ENCODE data around the gene DCXR. TPM values are rescaled to one million over a fixed set of nuclear protein-coding genes. Genes with fewer than 3 reads are reported as not detected.

Gene DCXR
- total and polyA plus RNA-seq, 2 of the 13 experiments (the other 11 are each of a cell fraction or from before 2014, with no cell fraction given), result 287 to 311 TPM

DNA sequence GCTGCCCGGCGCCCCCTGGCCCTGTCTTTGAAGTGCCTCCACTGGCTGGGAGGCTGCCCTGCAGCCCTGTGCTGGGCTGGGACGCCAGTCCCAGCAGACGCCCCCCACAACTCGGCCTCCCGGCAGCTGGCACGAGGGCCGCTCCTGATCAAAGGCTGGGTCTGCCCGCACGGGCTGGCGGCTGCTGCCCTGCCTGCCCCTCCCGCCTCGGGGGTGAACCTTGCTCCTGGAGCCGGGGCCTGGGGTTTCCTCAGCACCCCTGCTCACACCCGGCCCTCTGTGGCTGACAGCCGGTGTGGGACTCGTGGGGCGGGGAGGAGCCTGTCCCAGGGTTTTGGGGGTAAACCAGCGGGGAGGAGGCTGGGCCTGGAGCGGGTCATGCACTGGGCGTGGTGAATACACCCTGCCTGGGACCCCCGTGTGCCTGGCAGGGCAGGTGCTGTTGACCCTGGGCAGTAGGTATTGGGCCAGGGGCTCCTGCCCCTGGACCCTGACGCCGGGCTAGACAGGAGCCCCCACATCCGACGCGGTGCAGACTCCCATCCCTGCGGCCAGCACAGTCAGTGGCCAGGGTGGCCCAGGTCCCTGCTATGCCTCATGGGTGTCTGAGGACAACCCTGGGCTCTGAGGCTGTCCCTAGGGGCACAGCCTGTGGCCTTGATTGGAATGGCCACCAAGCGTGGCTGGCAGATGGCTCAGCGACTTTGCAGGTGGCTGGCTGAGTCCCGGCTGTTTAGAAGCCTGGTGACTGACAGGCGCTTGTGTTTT lies 36.5 kb downstream of the DCXR start (continued):
- TF ChIP-seq, protein P1, sequence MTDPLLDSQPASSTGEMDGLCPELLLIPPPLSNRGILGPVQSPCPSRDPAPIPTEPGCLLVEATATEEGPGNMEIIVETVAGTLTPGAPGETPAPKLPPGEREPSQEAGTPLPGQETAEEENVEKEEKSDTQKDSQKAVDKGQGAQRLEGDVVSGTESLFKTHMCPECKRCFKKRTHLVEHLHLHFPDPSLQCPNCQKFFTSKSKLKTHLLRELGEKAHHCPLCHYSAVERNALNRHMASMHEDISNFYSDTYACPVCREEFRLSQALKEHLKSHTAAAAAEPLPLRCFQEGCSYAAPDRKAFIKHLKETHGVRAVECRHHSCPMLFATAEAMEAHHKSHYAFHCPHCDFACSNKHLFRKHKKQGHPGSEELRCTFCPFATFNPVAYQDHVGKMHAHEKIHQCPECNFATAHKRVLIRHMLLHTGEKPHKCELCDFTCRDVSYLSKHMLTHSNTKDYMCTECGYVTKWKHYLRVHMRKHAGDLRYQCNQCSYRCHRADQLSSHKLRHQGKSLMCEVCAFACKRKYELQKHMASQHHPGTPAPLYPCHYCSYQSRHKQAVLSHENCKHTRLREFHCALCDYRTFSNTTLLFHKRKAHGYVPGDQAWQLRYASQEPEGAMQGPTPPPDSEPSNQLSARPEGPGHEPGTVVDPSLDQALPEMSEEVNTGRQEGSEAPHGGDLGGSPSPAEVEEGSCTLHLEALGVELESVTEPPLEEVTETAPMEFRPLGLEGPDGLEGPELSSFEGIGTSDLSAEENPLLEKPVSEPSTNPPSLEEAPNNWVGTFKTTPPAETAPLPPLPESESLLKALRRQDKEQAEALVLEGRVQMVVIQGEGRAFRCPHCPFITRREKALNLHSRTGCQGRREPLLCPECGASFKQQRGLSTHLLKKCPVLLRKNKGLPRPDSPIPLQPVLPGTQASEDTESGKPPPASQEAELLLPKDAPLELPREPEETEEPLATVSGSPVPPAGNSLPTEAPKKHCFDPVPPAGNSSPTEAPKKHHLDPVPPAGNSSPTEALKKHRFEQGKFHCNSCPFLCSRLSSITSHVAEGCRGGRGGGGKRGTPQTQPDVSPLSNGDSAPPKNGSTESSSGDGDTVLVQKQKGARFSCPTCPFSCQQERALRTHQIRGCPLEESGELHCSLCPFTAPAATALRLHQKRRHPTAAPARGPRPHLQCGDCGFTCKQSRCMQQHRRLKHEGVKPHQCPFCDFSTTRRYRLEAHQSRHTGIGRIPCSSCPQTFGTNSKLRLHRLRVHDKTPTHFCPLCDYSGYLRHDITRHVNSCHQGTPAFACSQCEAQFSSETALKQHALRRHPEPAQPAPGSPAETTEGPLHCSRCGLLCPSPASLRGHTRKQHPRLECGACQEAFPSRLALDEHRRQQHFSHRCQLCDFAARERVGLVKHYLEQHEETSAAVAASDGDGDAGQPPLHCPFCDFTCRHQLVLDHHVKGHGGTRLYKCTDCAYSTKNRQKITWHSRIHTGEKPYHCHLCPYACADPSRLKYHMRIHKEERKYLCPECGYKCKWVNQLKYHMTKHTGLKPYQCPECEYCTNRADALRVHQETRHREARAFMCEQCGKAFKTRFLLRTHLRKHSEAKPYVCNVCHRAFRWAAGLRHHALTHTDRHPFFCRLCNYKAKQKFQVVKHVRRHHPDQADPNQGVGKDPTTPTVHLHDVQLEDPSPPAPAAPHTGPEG (CRISPR knock-in tag; IDR thresholded peaks at IDR 0.05), result 0 out of 2 replicates have a peak, but pooled peaks have one; percentile 38
- TF ChIP-seq, protein P2, sequence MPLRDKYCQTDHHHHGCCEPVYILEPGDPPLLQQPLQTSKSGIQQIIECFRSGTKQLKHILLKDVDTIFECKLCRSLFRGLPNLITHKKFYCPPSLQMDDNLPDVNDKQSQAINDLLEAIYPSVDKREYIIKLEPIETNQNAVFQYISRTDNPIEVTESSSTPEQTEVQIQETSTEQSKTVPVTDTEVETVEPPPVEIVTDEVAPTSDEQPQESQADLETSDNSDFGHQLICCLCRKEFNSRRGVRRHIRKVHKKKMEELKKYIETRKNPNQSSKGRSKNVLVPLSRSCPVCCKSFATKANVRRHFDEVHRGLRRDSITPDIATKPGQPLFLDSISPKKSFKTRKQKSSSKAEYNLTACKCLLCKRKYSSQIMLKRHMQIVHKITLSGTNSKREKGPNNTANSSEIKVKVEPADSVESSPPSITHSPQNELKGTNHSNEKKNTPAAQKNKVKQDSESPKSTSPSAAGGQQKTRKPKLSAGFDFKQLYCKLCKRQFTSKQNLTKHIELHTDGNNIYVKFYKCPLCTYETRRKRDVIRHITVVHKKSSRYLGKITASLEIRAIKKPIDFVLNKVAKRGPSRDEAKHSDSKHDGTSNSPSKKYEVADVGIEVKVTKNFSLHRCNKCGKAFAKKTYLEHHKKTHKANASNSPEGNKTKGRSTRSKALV (CRISPR knock-in tag; IDR thresholded peaks at IDR 0.05), result peak; percentile 80; the same call in 1 of the 2 replicates
- peak; percentile 86; the same call in 1 of the 2 replicates for TF ChIP-seq PCBP1 (IDR thresholded peaks at IDR 0.05; ENCODE audit: borderline replicate concordance, low read depth, low read length)
- TF ChIP-seq MAZ (IDR thresholded peaks at IDR 0.05; ENCODE audit: borderline replicate concordance, low read depth, low read length), result peak; percentile 96
- TF ChIP-seq MAZ (CRISPR knock-in tag; IDR thresholded peaks at IDR 0.05; ENCODE audit: low read depth), result peak; percentile 95; the same call in 1 of the 2 replicates
- 0 out of 2 replicates have a peak, but pooled peaks have one; percentile 27 for TF ChIP-seq ZNF33B (CRISPR knock-in tag; IDR thresholded peaks at IDR 0.05)
- TF ChIP-seq ZNF460 (CRISPR knock-in tag; IDR thresholded peaks at IDR 0.05; ENCODE audit: borderline replicate concordance), result peak; percentile 30; the same call in 1 of the 2 replicates
- TF ChIP-seq, protein P3, sequence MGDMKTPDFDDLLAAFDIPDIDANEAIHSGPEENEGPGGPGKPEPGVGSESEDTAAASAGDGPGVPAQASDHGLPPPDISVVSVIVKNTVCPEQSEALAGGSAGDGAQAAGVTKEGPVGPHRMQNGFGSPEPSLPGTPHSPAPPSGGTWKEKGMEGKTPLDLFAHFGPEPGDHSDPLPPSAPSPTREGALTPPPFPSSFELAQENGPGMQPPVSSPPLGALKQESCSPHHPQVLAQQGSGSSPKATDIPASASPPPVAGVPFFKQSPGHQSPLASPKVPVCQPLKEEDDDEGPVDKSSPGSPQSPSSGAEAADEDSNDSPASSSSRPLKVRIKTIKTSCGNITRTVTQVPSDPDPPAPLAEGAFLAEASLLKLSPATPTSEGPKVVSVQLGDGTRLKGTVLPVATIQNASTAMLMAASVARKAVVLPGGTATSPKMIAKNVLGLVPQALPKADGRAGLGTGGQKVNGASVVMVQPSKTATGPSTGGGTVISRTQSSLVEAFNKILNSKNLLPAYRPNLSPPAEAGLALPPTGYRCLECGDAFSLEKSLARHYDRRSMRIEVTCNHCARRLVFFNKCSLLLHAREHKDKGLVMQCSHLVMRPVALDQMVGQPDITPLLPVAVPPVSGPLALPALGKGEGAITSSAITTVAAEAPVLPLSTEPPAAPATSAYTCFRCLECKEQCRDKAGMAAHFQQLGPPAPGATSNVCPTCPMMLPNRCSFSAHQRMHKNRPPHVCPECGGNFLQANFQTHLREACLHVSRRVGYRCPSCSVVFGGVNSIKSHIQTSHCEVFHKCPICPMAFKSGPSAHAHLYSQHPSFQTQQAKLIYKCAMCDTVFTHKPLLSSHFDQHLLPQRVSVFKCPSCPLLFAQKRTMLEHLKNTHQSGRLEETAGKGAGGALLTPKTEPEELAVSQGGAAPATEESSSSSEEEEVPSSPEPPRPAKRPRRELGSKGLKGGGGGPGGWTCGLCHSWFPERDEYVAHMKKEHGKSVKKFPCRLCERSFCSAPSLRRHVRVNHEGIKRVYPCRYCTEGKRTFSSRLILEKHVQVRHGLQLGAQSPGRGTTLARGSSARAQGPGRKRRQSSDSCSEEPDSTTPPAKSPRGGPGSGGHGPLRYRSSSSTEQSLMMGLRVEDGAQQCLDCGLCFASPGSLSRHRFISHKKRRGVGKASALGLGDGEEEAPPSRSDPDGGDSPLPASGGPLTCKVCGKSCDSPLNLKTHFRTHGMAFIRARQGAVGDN (CRISPR knock-in tag; IDR thresholded peaks at IDR 0.05), result peak; percentile 88
- TF ChIP-seq ZNF614 (CRISPR knock-in tag; IDR thresholded peaks at IDR 0.05; ENCODE audit: borderline replicate concordance), result peak; percentile 55; the same call in 1 of the 2 replicates
- peak; percentile 94 for TF ChIP-seq MYC (CRISPR knock-in tag; IDR thresholded peaks at IDR 0.05; ENCODE audit: borderline replicate concordance)
- TF ChIP-seq, protein P4, sequence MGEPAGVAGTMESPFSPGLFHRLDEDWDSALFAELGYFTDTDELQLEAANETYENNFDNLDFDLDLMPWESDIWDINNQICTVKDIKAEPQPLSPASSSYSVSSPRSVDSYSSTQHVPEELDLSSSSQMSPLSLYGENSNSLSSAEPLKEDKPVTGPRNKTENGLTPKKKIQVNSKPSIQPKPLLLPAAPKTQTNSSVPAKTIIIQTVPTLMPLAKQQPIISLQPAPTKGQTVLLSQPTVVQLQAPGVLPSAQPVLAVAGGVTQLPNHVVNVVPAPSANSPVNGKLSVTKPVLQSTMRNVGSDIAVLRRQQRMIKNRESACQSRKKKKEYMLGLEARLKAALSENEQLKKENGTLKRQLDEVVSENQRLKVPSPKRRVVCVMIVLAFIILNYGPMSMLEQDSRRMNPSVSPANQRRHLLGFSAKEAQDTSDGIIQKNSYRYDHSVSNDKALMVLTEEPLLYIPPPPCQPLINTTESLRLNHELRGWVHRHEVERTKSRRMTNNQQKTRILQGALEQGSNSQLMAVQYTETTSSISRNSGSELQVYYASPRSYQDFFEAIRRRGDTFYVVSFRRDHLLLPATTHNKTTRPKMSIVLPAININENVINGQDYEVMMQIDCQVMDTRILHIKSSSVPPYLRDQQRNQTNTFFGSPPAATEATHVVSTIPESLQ (CRISPR knock-in tag; conservative IDR thresholded peaks at IDR 0.05), result no peak
- peak; percentile 41 for TF ChIP-seq PHF20 (CRISPR knock-in tag; IDR thresholded peaks at IDR 0.05)
- TF ChIP-seq KDM5B (CRISPR knock-in tag; IDR thresholded peaks at IDR 0.05; ENCODE audit: borderline replicate concordance), result peak; percentile 85
